GF-D8 (cell line): Measurements from ENCODE around the gene UNC79.
"Not testable (repeated sequence)": the region's sequence is repeated elsewhere in the genome, so short reads cannot be mapped to it uniquely, and the experiment has no call there.

Source experiments
- DNase-seq: peaks from one replicate; lab custom pipeline; 2025; lab: John Stamatoyannopoulos, UW

The UNC79 gene

DNA sequence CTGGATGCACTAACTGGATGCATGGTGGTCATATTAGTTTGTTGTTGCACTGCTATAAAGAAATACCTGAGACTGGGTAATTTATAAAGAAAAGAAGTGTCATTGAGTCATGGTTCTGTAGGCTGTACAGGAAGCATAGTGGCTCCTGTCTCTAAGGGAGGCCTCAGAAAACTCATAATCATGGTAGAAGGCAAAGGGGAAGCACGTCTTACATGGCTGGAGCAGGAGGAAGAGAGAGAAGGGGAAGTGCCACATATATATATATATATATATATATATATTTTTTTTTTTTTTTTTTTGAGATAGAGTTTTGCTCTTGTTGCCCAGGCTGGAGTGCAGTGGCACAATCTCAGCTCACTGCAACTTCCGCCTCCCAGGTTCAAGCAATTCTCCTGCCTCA is 62.9 kb downstream of the UNC79 start:
- peak; percentile 3 for DNase-seq

DNA sequence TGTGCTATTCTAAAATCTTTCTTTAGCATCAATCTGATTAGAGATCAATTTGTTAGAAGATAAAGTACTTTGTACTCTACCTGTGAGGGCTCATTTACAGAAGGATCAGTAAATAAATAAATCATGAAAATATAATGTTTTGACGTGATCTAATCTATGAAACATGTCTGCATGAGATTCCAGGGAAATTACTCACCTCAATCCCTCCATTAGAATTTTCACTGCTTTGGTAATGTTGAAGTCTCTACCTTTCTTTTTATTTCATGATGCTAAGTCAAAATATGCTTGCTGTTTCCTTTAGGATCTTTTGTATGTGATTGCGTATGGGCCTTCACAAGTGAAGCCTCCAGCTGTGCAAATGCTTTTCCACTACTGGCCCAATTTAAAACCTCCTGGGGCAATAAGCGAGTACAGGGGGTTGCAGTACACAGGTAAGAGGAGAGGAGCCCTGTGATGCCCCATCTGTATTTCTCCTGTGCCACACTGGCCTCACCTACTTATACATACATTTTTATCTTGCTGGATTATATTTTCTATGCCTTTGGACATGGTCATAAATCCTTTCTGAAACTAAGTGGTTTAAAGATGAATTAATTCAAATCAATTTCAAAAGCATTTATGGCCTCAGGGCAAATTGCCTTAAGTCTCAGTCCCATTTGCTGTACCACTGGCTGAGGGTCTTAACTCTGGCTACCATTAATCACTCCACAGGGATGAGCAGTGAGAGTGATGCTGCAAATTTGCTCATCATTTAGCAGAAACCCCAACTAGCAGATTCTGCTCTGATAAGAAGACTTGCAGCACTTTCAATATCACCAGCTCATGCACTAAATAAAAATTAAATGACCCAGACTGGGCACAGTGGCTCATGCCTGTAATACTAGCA is 66.4 kb downstream of the UNC79 start:
- no peak for DNase-seq

DNA sequence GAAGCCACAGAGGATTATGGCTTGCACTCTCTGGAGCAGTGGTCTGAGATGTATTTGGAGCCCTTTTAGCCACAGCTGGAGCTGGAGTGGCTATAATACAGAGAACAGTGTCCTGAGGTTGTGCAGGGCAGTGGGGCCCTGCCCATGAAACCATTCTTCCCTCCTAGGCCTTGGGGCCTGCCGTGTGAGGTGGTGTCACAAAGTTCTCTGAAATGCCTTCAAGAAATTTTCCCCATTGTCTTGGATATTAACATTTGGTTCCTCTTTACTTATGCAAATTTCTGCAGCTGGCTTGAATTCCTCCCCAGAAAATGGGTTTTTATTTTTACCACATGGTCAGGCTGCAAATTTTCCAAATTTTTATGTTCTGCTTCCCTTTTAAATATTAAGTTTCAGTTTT is 79.3 kb downstream of the UNC79 start:
- no peak for DNase-seq

DNA sequence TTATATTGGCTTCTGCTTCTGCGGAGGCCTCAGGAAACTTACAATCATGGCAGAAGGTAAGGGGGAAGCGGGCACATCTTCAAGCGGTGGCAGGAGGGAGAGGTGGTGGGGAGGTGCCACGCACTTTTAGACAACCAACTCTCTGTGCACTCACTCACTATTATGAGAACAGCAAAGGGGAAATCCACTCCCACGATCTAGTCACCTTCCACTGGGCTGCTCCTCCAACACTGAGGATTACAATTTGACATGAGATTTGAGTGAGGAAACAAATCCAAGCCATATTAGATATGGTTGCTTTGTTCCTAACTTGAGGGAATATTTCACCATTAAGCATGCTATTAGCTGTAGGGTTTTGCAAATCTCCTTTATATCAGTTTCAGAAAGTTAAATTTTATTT is 80.3 kb downstream of the UNC79 start:
- DNase-seq: no peak

DNA sequence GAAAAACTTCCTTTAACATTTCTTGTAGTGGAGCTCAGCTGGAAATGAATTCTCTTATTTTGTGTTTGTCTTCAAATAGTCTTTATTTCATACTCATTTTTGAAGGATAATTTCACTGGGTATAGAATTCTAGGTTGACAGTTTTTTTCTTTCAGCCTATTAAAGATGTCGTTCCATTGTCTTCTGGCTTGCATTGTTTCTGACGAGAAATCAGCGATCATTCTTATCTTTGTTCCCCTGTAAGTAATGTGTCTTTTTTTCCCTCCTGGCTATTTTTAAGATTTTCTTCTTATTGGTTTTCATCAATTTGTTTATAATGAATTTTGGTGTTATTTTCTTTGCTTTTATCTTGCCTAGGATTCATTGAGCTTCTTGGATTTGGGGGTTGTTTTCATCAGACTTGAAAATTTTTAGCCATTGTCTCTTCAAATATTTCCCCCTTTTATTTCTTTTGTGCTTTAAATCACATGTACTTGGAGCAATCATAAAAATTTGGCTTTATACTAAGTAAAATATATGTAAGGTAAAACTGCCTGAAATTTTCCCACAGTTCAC is 89.4 kb downstream of the UNC79 start:
- DNase-seq: no peak

DNA sequence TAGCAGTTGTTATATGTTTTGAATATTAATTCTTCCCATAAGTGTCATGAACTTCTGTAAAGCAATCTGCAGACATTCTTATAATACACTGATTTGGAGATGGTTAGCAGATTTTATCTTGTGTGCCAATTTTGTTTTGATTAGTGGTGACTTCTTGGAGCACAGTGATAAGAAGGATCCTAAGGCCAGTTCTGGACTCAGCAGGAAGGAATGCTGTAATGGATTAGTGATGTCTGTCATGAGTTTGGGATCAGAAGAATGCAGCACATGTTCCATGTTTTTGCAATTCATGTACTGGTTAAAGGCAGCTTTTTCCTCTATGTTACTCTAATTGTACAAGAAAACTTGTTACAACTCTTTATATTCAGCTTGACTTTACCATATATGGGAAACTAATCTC is 91.5 kb downstream of the UNC79 start:
- DNase-seq: no peak

DNA sequence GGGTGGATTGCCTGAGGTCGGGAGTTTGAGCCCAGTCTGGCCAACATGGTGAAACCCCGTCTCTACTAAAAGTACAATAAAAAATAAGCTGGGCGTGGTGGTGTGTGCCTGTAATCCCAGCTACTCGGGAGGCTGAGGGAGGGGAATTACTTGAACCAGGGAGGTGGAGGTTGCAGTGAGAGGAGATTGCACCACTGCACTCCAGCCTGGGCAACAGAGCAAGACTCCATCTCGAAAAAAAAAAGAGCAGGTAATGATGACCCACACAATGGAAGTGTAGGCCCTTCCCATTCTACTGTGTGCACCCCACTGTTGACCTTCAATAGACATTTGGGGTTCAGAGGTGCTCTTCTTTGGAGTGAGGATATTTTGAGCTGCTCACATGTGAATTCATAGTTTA is 94.5 kb downstream of the UNC79 start:
- not testable (repeated sequence) for DNase-seq

DNA sequence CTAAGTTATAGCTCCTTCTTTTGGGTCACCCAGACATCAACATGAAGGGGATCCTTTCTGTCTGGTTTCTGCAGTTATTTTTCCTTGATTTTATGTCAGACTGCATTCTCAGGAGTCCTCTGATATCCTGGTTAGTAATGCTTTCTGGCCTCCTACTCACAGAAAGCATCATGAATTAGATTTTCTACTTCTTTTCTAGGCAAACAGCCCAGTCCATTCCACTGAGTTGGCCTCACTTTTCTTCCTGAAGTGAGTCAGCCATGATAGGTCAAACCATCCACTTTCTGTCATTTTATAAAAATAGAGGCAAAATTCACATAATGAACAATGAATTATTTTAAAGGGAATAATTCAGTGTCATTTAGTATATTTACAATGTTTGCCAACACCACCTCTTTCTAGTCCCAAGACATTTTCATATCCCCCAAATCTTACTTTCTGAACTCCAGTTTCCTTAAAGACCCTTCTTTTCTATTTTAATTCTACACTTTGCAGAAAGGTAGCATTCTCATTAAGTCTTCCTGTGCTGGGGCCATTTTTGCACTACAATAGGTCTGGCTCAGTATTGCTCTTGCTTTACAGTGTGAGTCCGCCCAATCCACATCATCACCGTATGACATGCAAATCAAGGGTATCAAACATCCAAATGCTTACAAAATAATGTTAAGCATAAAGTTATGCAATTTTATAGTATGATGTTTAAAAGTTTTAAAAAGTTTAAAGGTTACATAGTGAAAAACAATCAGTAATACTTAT is 95.1 kb downstream of the UNC79 start:
- DNase-seq: no peak

DNA sequence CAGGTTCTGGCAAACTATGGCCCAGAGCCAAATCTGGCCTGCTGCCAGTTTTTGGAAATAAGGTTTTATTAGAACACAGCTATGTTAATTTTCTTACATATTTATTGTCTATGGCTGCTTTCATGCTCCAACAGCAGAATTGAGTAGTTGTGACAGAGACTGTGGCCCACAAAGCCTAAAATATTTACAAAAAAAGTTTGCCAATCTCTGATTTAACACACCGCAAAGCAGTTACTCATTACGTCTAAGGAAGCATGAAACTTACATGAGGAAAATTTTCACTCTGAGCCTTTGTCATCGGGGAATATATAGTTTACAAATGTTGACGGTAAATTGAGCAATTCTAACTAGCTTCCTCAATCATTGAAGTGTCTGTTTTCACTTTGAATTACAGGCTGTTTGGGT is 96.5 kb downstream of the UNC79 start:
- no peak for DNase-seq

DNA sequence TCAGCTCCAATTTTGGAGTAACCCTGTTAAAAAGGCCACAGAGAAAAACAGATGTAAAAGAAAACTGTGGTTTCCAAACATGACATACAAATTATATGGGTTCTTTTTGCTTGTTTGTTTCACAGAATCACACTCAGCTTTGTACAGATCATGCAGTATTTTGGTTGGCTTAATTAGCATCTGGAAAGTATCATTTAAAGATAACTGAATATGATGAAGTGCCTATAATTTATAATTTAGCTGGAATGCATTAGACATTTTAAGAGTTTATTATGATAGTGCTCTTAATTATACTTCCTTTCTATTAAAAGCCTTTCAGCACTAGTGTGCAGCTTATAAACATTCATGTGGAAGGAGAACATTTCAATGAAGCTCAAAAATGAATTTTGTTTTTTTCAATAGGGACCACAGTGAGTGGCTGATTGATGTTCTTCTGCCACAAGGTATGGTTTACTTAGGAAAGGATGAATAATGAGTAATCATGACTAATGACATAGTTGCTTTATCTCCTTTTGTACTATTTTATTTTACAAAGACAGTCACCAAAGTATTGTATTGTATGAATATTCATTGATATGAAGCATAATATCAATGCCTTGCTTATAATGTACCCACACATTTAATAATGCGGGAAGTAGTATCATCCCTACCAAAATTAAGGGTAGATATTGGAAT is 98.3 kb downstream of the UNC79 start:
- no peak for DNase-seq

DNA sequence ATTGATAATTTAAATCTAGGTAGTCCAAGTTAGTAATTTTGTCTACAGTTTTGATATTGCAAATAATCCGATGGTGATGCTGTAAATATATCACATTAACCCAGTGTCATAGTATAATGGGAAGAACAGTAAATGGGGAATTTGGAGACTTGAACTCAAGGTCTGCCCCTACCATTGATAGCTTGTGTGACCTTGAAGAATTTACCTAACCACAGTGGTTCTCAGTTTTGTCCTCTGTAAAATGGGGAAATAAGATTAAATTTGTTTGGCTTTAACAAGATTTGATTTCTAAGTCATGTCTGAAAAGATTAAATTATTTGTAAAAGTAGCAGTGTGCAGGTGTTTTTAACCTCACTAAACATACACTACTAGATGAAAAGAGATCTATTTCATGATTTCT is 100.9 kb downstream of the UNC79 start:
- no peak for DNase-seq

DNA sequence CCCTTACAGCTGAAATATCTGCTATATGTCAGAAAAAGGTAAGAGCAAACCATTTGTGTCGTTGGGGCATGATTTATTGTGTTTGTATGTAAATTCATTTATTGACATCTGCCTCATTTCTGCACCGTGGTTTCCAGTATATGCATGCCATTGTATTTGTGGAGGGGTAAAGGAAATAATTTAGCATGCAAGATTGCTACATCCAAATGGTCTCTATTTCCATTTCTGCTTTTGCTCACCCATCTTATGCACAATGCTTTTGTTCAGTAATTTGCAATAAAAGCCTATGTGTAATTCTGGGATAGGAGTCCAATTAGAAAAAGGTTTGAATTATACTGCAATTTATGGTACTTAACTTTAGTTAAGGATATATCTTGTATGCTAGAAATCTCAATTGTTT is 101.8 kb downstream of the UNC79 start:
- DNase-seq: no peak

DNA sequence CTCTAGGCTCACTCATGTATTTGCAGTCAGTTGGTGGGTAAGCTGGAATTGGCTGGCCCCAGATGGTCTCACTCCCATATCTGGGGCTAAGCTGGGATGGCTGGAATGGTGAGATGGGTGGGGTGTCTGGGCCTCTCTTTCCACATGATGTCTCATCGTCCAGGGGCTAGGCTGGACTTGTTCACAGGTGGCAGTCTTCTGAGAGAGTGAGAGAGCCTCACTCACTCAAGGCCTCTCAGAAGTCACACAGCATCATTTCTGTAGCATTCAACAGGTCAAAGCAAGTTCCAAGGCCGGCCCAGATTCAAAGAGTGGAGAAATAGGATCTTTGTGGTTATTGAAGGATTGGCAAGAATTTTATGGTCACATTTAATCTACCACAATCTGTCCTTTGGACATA is 102.7 kb downstream of the UNC79 start:
- no peak for DNase-seq

DNA sequence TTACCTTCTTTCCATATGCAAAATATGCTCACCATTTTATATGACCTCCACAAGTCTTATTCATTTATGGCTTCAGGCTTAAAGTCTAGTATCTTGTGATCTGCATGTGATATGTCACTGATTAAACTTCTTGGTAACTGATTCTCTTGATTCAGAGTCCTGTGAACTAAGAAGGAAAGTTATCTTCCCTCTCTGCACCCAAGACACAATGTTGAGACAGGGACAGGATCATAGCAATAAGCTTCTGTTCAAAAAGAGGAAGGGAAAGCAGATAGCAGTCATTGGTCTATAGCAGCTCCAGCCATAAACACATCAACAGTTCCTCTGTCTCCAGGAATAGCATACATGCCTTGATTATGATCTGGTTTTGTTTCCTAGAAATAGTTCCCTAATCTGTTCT is 103.1 kb downstream of the UNC79 start:
- DNase-seq: peak; percentile 44

DNA sequence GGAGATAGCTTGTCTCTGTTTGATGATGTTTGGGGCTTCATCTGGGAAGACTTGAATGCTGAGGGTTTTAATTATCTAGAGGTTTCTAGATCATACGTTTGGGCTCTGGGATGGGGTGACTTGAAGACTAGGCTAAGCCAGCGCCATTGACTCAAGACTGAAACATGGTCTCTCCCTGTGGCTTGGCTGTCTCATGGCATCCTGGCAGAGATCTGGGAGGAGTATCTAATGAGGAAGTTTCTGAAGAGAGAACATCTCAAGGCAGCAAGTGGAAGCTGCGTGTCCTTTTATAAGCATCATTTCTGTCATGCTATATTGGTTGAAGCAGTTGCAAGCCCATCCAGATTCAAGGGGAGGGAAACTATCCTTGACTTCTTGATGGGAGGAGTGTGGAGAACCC is 104.8 kb downstream of the UNC79 start:
- no peak for DNase-seq

DNA sequence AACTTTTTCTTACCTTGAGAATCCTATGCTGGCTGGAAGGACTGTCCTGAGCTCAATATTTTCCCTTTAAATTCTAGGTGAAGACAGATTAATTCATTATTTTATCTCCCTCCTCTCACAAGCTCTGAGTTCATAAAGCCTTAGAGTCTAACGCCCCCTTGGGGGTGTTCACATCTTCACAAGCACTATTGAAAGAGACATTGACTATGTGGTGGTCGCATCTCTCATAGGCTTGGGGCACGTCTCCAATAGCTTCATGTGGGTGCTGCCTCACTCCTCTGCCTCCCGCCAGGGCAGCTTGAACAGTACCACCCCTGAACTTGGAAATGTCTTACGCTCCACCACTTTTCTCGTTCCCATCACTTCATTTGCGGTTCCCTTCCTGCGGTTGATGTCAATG is 106.2 kb downstream of the UNC79 start:
- DNase-seq: no peak

DNA sequence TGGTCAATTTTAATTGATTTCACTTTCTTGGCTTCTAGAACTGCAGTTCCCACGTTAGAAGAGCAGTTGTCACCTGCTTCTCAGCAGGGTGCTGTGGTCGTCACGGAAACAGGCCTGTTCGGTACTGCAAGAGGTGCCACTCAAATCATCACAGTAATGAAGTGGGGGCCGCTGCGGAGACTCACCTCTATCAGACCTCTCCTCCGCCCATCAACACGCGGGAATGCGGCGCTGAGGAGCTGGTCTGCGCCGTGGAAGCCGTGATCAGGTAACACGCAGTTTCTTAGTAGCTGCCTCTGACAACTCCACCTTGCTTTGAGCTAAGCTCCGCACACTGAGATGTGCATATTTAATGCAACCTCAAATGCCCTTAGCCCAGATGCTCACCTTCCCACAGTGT is 107.2 kb downstream of the UNC79 start:
- no peak for DNase-seq

DNA sequence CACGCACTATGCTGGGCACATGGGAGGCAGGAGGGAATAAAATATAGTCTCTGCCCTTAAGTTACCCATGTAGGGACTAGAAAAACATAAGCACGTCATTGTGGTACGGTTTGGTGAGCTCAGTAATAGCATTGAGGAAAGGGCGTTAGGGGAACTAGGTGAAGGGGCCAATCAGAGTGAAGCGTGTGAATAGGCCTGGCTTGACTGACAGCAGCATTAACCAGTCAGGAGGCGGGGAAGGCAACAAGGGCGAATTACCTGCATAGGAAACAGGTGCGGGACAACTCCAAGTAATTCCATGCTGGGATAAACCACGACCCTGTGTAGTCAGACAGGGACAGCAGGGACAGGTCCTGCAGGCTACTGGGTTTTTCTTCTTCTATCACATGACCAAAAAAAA is 107.7 kb downstream of the UNC79 start:
- no peak for DNase-seq

DNA sequence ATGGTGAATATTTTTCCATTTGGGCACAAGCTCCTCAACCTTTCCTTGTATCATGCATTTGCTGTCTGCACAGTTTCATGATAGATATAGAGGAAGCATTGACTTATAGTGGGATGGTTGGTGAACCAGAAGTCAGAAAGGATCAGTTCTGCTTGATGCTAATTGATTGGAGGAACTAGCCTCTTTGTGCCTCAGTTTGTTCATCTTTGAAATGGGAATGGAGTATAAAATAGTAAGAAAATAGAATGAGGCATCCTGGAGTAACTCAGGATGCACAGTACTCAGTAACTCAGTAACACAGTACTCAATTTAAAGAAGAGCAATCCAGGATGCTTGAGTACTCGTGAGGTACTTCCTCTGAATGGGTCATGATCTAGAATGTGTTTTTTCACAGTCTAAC is 109.5 kb downstream of the UNC79 start:
- no peak for DNase-seq

DNA sequence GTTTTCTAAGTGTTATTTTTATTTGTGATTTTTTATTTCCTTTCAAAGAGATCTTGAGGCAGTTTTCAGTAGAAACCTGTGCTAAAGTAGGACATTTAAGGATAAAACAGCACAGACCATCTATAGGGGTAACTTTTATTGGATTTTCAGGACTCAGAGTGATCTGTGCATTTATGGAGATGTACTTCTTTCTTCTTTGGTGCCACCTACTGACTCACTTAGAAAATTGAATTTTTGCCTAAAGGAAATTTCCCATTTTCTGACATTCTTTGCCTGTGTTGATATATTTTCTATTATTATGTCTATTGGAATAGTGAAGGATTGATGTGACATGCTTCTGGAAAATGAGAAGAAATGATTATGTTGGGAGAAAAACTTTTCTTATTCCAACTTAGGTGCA is 113.0 kb downstream of the UNC79 start:
- DNase-seq: no peak

DNA sequence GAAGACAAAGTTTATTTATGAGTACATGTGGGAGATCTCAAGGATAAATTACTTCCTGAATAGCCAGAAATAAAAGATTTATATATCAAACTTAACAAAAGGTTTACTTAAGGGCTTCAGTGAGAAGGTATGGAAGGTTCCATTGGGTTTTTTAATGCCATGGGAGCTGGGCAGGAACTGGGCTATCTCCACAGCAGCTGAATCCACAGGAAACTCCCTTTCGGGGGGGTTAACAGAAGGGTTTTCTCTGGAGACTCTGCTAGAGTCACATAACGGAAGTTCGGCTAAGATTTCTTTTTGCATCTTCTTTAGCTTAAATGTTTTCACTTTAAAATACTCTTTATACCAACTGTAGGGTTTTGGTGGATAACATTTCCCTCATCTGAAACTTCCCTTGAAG is 113.5 kb downstream of the UNC79 start:
- DNase-seq: no peak

DNA sequence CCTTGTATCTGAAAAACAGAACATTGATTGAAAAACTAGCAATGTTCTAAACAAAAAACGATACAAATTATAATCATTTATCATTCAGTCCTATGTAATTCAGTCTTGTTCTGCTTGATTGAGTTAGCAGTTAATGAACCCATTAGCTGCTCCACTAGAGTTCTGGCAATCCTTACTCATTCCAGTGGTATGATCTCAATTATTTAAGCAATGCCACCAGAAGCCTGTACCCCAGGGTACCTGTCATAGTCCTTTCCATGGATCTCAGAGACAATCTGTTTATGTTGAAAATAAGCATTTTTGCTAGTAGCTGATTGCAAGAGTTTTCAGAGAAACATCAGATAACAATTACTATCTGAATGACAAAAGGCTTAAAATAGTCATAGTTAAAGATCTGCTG is 115.9 kb downstream of the UNC79 start:
- DNase-seq: no peak
